GM23338 (cell line): Measurements from ENCODE around the gene SEC14L3. TPM values are rescaled to one million over a fixed set of nuclear protein-coding genes. Genes with fewer than 3 reads are reported as not detected.

Source experiments
- ATAC-seq: fragments of 200-7000 bp; cut with Tn5 transposase; 3 replicates; pipeline ENCODE4 v1.9.1; 2020
- DNase-seq: peaks from one replicate; pipeline ENCODE4 v3.0.0-alpha.2; 2015; ENCODE audit warnings: low spot score
- H2AFZ ChIP-seq: fragments of 200-600 bp; sonication (generic); 2 replicates; pipeline ENCODE4 v1.8.0; 2016; ENCODE audit warnings: antibody characterized with exemption, mild to moderate bottlenecking, moderate library complexity
- H3F3A ChIP-seq: fragments of 200-600 bp; sonication (generic); replicated peaks from 2 replicates; pipeline ENCODE4 v1.8.0; 2017; ENCODE audit warnings: antibody characterized with exemption, mixed run types, low read depth
- H3K27ac ChIP-seq: fragments of 200-600 bp; sonication (generic); 2 replicates; pipeline ENCODE4 v1.6.1; 2016; ENCODE audit warnings: low read depth
- H3K27me3 ChIP-seq: fragments of 200-600 bp; sonication (generic); 2 replicates; pipeline ENCODE4 v1.8.0; 2016; ENCODE audit warnings: mild to moderate bottlenecking, mixed run types, moderate library complexity; ENCODE audit not compliant: insufficient read depth
- H3K36me3 ChIP-seq: fragments of 200-600 bp; sonication (generic); 2 replicates; pipeline ENCODE4 v1.8.0; 2016; ENCODE audit warnings: mild to moderate bottlenecking; ENCODE audit not compliant: insufficient read depth
- H3K4me1 ChIP-seq: fragments of 200-600 bp; sonication (generic); 2 replicates; pipeline ENCODE4 v1.8.0; 2016; ENCODE audit warnings: mild to moderate bottlenecking, moderate library complexity; ENCODE audit not compliant: insufficient read depth
- H3K4me2 ChIP-seq: fragments of 200-600 bp; sonication (generic); 2 replicates; pipeline ENCODE4 v1.7.1; 2017; ENCODE audit warnings: mixed run types
- H3K4me3 ChIP-seq: fragments of 200-600 bp; sonication (generic); 2 replicates; pipeline ENCODE4 v1.6.1; 2016; ENCODE audit warnings: mixed run types
- H3K79me2 ChIP-seq: fragments of 200-600 bp; sonication (generic); replicated peaks from 2 replicates; pipeline ENCODE4 v1.8.0; 2017; ENCODE audit warnings: mild to moderate bottlenecking; ENCODE audit not compliant: insufficient read depth
- H3K9me2 ChIP-seq: fragments of 200-600 bp; sonication (generic); 2 replicates; pipeline ENCODE4 v1.8.0; 2017; ENCODE audit not compliant: insufficient read depth
- H4K20me1 ChIP-seq: fragments of 200-600 bp; sonication (generic); replicated peaks from 2 replicates; pipeline ENCODE4 v1.8.0; 2017; ENCODE audit warnings: mild to moderate bottlenecking; ENCODE audit not compliant: insufficient read depth
- H3K27ac Mint-ChIP-seq: 2 replicates; pipeline ENCODE4 v1.8.0; 2020; ENCODE audit warnings: inconsistent platforms, mild to moderate bottlenecking, moderate library complexity, mixed read lengths
- H3K27me3 Mint-ChIP-seq: 3 replicates; pipeline ENCODE4 v1.8.0; 2022; ENCODE audit warnings: low read depth, mild to moderate bottlenecking, moderate library complexity, mixed read lengths, inconsistent platforms; ENCODE audit not compliant: insufficient read depth, poor library complexity
- H3K36me3 Mint-ChIP-seq: 3 replicates; pipeline ENCODE4 v1.8.0; 2021; ENCODE audit warnings: low read depth, mild to moderate bottlenecking, inconsistent platforms, moderate library complexity, mixed read lengths
- H3K4me1 Mint-ChIP-seq: 3 replicates; pipeline ENCODE4 v1.8.0; 2020; ENCODE audit warnings: mild to moderate bottlenecking, inconsistent platforms, mixed read lengths
- H3K4me3 Mint-ChIP-seq: 3 replicates; pipeline ENCODE4 v1.8.0; 2021; ENCODE audit warnings: moderate library complexity, mild to moderate bottlenecking, inconsistent platforms, mixed read lengths
- H3K9me3 Mint-ChIP-seq: 3 replicates; pipeline ENCODE4 v1.8.0; 2020; ENCODE audit warnings: moderate library complexity, mild to moderate bottlenecking, inconsistent platforms, mixed read lengths
- CREB1 ChIP-seq: fragments of 250-450 bp; sonication (Bioruptor Pico); IDR thresholded peaks from 2 replicates; pipeline ENCODE4 v1.5.0; 2020; ENCODE audit warnings: low read depth, mild to moderate bottlenecking, moderate library complexity
- EZH2 ChIP-seq: fragments of 200-600 bp; sonication (generic); IDR thresholded peaks from one replicate; pipeline ENCODE4 v1.8.0; 2017; ENCODE audit warnings: antibody characterized with exemption, mild to moderate bottlenecking, low read depth; ENCODE audit not compliant: unreplicated experiment
- NANOG ChIP-seq: IDR thresholded peaks from 2 replicates; pipeline ENCODE4 v1.6.1; 2016; ENCODE audit warnings: antibody characterized with exemption, borderline replicate concordance
- POLR2AphosphoS5 ChIP-seq: IDR thresholded peaks from 2 replicates; pipeline ENCODE4 v1.6.1; 2016; ENCODE audit warnings: antibody characterized with exemption, low read depth
- STAT1 ChIP-seq: IDR thresholded peaks from one replicate; pipeline ENCODE4 v1.6.1; 2016; ENCODE audit warnings: antibody characterized with exemption; ENCODE audit not compliant: unreplicated experiment
- polyA plus RNA-seq: library from polyadenylated mRNA; unstranded; fragments of >200 nt; fragmentation: Nextera tagmentation; extraction: Ambion mirVana; gene quantifications from 2 replicates; pipeline ENCODE4 v1.2.1, GENCODE V29; 2016
- total RNA-seq: library from RNA; depleted of rRNA; stranded (reverse); fragments of >200 nt; shearing (Covaris generic); gene quantifications from 2 replicates; pipeline ENCODE4 v1.2.3, GENCODE V29; 2014
- TF ChIP-seq, protein P1 (sequence below), 2 experiments: fragments of 200-600 bp in 1 of 2; sonication (generic) in 1 of 2; conservative IDR thresholded peaks; 2 replicates each; pipeline versions ENCODE4 v1.5.1 to v1.6.1; 2016 to 2017; ENCODE audit warnings: antibody characterized with exemption in 2 of 2, low read depth in 2 of 2, mild to moderate bottlenecking in 2 of 2, moderate library complexity in 1 of 2
- TF ChIP-seq, protein P2 (sequence below): fragments of 250-450 bp; sonication (Bioruptor Pico); IDR thresholded peaks from 2 replicates; pipeline ENCODE4 v1.5.0; 2020; ENCODE audit warnings: mild to moderate bottlenecking, moderate library complexity
- TF ChIP-seq, protein P3 (sequence below): IDR thresholded peaks from one replicate; pipeline ENCODE4 v1.6.1; 2018; ENCODE audit warnings: antibody characterized with exemption; ENCODE audit not compliant: unreplicated experiment

The SEC14L3 gene
- total and polyA plus RNA-seq, 2 experiments from 2014 or later: not detected

GRCh38 chr22:30497466-30498150 is 25.8 kb upstream of the SEC14L3 start:
- no peaks in the 10 kb centered on the region for H3F3A ChIP-seq
- no peaks in the 10 kb centered on the region for H3K27me3 ChIP-seq
- H3K4me1 Mint-ChIP-seq: peaks cover 5% of the 10 kb centered on the region; the same call in 2 of the 3 replicates
- H3K36me3 ChIP-seq: no peaks in the 10 kb centered on the region
- H3K79me2 ChIP-seq: no peaks in the 10 kb centered on the region
- no peaks in the 10 kb centered on the region for H4K20me1 ChIP-seq
- no peak overlapping the region for H2AFZ ChIP-seq
- H3K9me3 Mint-ChIP-seq: no peaks in the 10 kb centered on the region
- TF ChIP-seq, protein P1, sequence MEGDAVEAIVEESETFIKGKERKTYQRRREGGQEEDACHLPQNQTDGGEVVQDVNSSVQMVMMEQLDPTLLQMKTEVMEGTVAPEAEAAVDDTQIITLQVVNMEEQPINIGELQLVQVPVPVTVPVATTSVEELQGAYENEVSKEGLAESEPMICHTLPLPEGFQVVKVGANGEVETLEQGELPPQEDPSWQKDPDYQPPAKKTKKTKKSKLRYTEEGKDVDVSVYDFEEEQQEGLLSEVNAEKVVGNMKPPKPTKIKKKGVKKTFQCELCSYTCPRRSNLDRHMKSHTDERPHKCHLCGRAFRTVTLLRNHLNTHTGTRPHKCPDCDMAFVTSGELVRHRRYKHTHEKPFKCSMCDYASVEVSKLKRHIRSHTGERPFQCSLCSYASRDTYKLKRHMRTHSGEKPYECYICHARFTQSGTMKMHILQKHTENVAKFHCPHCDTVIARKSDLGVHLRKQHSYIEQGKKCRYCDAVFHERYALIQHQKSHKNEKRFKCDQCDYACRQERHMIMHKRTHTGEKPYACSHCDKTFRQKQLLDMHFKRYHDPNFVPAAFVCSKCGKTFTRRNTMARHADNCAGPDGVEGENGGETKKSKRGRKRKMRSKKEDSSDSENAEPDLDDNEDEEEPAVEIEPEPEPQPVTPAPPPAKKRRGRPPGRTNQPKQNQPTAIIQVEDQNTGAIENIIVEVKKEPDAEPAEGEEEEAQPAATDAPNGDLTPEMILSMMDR (conservative IDR thresholded peaks at IDR 0.05; ENCODE audit: low read depth in 2 of 2): no peak
- TF ChIP-seq, protein P2, sequence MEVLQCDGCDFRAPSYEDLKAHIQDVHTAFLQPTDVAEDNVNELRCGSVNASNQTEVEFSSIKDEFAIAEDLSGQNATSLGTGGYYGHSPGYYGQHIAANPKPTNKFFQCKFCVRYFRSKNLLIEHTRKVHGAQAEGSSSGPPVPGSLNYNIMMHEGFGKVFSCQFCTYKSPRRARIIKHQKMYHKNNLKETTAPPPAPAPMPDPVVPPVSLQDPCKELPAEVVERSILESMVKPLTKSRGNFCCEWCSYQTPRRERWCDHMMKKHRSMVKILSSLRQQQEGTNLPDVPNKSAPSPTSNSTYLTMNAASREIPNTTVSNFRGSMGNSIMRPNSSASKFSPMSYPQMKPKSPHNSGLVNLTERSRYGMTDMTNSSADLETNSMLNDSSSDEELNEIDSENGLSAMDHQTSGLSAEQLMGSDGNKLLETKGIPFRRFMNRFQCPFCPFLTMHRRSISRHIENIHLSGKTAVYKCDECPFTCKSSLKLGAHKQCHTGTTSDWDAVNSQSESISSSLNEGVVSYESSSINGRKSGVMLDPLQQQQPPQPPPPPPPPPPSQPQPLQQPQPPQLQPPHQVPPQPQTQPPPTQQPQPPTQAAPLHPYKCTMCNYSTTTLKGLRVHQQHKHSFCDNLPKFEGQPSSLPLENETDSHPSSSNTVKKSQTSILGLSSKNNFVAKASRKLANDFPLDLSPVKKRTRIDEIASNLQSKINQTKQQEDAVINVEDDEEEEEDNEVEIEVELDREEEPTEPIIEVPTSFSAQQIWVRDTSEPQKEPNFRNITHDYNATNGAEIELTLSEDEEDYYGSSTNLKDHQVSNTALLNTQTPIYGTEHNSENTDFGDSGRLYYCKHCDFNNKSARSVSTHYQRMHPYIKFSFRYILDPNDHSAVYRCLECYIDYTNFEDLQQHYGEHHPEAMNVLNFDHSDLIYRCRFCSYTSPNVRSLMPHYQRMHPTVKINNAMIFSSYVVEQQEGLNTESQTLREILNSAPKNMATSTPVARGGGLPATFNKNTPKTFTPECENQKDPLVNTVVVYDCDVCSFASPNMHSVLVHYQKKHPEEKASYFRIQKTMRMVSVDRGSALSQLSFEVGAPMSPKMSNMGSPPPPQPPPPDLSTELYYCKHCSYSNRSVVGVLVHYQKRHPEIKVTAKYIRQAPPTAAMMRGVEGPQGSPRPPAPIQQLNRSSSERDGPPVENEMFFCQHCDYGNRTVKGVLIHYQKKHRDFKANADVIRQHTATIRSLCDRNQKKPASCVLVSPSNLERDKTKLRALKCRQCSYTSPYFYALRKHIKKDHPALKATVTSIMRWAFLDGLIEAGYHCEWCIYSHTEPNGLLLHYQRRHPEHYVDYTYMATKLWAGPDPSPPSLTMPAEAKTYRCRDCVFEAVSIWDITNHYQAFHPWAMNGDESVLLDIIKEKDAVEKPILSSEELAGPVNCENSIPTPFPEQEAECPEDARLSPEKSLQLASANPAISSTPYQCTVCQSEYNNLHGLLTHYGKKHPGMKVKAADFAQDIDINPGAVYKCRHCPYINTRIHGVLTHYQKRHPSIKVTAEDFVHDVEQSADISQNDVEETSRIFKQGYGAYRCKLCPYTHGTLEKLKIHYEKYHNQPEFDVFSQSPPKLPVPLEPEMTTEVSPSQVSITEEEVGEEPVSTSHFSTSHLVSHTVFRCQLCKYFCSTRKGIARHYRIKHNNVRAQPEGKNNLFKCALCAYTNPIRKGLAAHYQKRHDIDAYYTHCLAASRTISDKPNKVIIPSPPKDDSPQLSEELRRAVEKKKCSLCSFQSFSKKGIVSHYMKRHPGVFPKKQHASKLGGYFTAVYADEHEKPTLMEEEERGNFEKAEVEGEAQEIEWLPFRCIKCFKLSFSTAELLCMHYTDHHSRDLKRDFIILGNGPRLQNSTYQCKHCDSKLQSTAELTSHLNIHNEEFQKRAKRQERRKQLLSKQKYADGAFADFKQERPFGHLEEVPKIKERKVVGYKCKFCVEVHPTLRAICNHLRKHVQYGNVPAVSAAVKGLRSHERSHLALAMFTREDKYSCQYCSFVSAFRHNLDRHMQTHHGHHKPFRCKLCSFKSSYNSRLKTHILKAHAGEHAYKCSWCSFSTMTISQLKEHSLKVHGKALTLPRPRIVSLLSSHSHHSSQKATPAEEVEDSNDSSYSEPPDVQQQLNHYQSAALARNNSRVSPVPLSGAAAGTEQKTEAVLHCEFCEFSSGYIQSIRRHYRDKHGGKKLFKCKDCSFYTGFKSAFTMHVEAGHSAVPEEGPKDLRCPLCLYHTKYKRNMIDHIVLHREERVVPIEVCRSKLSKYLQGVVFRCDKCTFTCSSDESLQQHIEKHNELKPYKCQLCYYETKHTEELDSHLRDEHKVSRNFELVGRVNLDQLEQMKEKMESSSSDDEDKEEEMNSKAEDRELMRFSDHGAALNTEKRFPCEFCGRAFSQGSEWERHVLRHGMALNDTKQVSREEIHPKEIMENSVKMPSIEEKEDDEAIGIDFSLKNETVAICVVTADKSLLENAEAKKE: no peak
- no peak for TF ChIP-seq POLR2AphosphoS5
- TF ChIP-seq CREB1 (CRISPR knock-in tag): no peak
- TF ChIP-seq EZH2: no peak
- no peak for TF ChIP-seq STAT1
- no peak for TF ChIP-seq NANOG
- TF ChIP-seq, protein P3, sequence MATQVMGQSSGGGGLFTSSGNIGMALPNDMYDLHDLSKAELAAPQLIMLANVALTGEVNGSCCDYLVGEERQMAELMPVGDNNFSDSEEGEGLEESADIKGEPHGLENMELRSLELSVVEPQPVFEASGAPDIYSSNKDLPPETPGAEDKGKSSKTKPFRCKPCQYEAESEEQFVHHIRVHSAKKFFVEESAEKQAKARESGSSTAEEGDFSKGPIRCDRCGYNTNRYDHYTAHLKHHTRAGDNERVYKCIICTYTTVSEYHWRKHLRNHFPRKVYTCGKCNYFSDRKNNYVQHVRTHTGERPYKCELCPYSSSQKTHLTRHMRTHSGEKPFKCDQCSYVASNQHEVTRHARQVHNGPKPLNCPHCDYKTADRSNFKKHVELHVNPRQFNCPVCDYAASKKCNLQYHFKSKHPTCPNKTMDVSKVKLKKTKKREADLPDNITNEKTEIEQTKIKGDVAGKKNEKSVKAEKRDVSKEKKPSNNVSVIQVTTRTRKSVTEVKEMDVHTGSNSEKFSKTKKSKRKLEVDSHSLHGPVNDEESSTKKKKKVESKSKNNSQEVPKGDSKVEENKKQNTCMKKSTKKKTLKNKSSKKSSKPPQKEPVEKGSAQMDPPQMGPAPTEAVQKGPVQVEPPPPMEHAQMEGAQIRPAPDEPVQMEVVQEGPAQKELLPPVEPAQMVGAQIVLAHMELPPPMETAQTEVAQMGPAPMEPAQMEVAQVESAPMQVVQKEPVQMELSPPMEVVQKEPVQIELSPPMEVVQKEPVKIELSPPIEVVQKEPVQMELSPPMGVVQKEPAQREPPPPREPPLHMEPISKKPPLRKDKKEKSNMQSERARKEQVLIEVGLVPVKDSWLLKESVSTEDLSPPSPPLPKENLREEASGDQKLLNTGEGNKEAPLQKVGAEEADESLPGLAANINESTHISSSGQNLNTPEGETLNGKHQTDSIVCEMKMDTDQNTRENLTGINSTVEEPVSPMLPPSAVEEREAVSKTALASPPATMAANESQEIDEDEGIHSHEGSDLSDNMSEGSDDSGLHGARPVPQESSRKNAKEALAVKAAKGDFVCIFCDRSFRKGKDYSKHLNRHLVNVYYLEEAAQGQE: no peak
- no peaks in the 10 kb centered on the region for H3K9me2 ChIP-seq
- no peak overlapping the region for H3K27ac ChIP-seq
- no peak for ATAC-seq
- no peaks in the 10 kb centered on the region for H3K4me1 ChIP-seq
- DNase-seq: no peak
- H3K36me3 Mint-ChIP-seq: no peaks in the 10 kb centered on the region
- no peak overlapping the region for H3K27ac Mint-ChIP-seq
- H3K27me3 Mint-ChIP-seq: peaks cover 7% of the 10 kb centered on the region
- H3K4me3 Mint-ChIP-seq: no peak overlapping the region
- H3K4me3 ChIP-seq: no peak overlapping the region
- no peak overlapping the region for H3K4me2 ChIP-seq
